CD4-positive, alpha-beta T cell (primary cell): Measurements from ENCODE around the gene SRPRB. TPM values are rescaled to one million over a fixed set of nuclear protein-coding genes. Genes with fewer than 3 reads are reported as not detected.

Source experiments
- ATAC-seq: fragments of 200-7000 bp; cut with Tn5 transposase; one replicate; pipeline ENCODE4 v1.10.0; 2022; ENCODE audit warnings: mild to moderate bottlenecking; ENCODE audit not compliant: poor library complexity
- CTCF ChIA-PET: fragments of 350-600 bp; sonication (Branson Sonifier 250); formaldehyde crosslinking; loops from one replicate; lab custom pipeline; 2021; ENCODE audit warnings: antibody characterized with exemption, inconsistent platforms; lab: Charles Lee
- POLR2A ChIA-PET: fragments of 350-600 bp; sonication (Branson Sonifier 250); formaldehyde crosslinking; loops from one replicate; lab custom pipeline; 2021; ENCODE audit warnings: antibody characterized with exemption, inconsistent platforms; lab: Charles Lee
- DNase-seq, 14 experiments: peaks; one replicate each; pipeline ENCODE4 v3.0.0-alpha.2; 2013 to 2020; ENCODE audit warnings: mixed read lengths in 2 of 14
- H3K27ac ChIP-seq, 2 donors: one replicate each; pipeline versions ENCODE4 v1.5.1 to v1.7.0; 2013; ENCODE audit warnings: low read length in 2 of 2, low read depth in 1 of 2, mild to moderate bottlenecking in 1 of 2
- H3K27me3 ChIP-seq, 2 experiments: 1 replicate in 1 of 2; 2 replicates in 1 of 2; pipeline versions ENCODE4 v1.6.1 to v1.7.0; 2013; ENCODE audit warnings: low read length in 2 of 2, control low read depth in 1 of 2, mild to moderate bottlenecking in 1 of 2, moderate library complexity in 1 of 2; ENCODE audit not compliant: insufficient read depth in 2 of 2, control insufficient read depth in 1 of 2
- H3K36me3 ChIP-seq: one replicate; pipeline ENCODE4 v1.6.1; 2013; ENCODE audit warnings: low read length, control low read depth; ENCODE audit not compliant: insufficient read depth
- H3K4me1 ChIP-seq: one replicate; pipeline ENCODE4 v1.6.1; 2013; ENCODE audit warnings: low read length, control low read depth; ENCODE audit not compliant: insufficient read depth
- H3K4me3 ChIP-seq: one replicate; pipeline ENCODE4 v1.5.1; 2013; ENCODE audit warnings: mild to moderate bottlenecking, low read length, moderate library complexity
- H3K9me3 ChIP-seq, 2 experiments: 1 replicate in 1 of 2; 2 replicates in 1 of 2; pipeline versions ENCODE4 v1.6.1 to v1.7.0; 2013; ENCODE audit warnings: low read length in 2 of 2, mild to moderate bottlenecking in 2 of 2, control low read depth in 1 of 2, moderate library complexity in 1 of 2; ENCODE audit not compliant: control insufficient read depth in 1 of 2, insufficient read depth in 1 of 2
- H3K27ac Mint-ChIP-seq: one replicate; pipeline ENCODE4 v1.8.0; 2020; ENCODE audit warnings: mixed read lengths
- H3K27me3 Mint-ChIP-seq: one replicate; pipeline ENCODE4 v1.8.0; 2021; ENCODE audit warnings: mixed read lengths
- H3K36me3 Mint-ChIP-seq: one replicate; pipeline ENCODE4 v1.8.0; 2021; ENCODE audit warnings: low read depth, mixed read lengths
- H3K4me1 Mint-ChIP-seq: one replicate; pipeline ENCODE4 v1.8.0; 2021; ENCODE audit warnings: low read depth, mixed read lengths
- H3K4me3 Mint-ChIP-seq: one replicate; pipeline ENCODE4 v1.8.0; 2020; ENCODE audit warnings: mild to moderate bottlenecking, mixed read lengths
- H3K9me3 Mint-ChIP-seq: one replicate; pipeline ENCODE4 v1.8.0; 2020; ENCODE audit warnings: mixed read lengths
- CTCF ChIP-seq: fragments of 200-600 bp; IDR thresholded peaks from one replicate; pipeline ENCODE4 v1.8.0; 2022; ENCODE audit warnings: antibody characterized with exemption, mild to moderate bottlenecking
- intact Hi-C, 2 experiments: fragments of 100-400 bp; cut with DNase I in 1 of 2; cut with micrococcal nuclease in 1 of 2; formaldehyde crosslinking; loops; one replicate each; pipeline versions ENCODE4 v1.15.1 to v1.9.0; 2023 to 2025; cut with DNase I, micrococcal nuclease
- total RNA-seq, 174 experiments: library from RNA in 2 of 174; stranded (reverse) in 2 of 174; gene quantifications; one replicate each; pipeline ENCODE4 v1.2.3 and lab custom pipeline; 2021 to 2026

SRPRB gene
- total RNA-seq, 2 experiments from 2014 or later: 19.1 to 19.9 TPM

- Mint-ChIP-seq H3K36me3 (no peaks in the 10 kb centered on the region), H3K27ac (no peak overlapping the region), H3K4me1 (no peaks in the 10 kb centered on the region), H3K9me3 (no peaks in the 10 kb centered on the region), H3K27me3 (no peaks in the 10 kb centered on the region), H3K4me3 (no peak overlapping the region)
- DNase-seq (no peak), ATAC-seq (no peak)
- CTCF ChIA-PET: no interaction called here
- Histone ChIP-seq H3K4me1 (no peaks in the 10 kb centered on the region), H3K27me3 (peaks cover 0 to 2% of the 10 kb centered on the region in 2 experiments), H3K36me3 (no peaks in the 10 kb centered on the region), H3K27ac (no peak overlapping the region), H3K4me3 (no peak overlapping the region), H3K9me3 (no peaks in the 10 kb centered on the region)
- TF ChIP-seq CTCF: no peak
- POLR2A ChIA-PET: no interaction called here
- intact Hi-C loops: no loop called here
Measured at GRCh38 chr3:133840055-133840737, 34.6 kb downstream of the SRPRB start.

- Histone ChIP-seq H3K4me3 (no peak overlapping the region), H3K9me3 (no peaks in the 10 kb centered on the region), H3K36me3 (no peaks in the 10 kb centered on the region), H3K4me1 (no peaks in the 10 kb centered on the region), H3K27ac (no peak overlapping the region), H3K27me3 (peaks cover 0 to 2% of the 10 kb centered on the region in 2 experiments)
- no peak for TF ChIP-seq CTCF
- Mint-ChIP-seq H3K27me3 (no peaks in the 10 kb centered on the region), H3K4me1 (no peaks in the 10 kb centered on the region), H3K36me3 (no peaks in the 10 kb centered on the region), H3K4me3 (no peak overlapping the region), H3K27ac (no peak overlapping the region), H3K9me3 (no peaks in the 10 kb centered on the region)
- intact Hi-C loops: no loop called here
- no peak for DNase-seq
- no peak for ATAC-seq
- ChIA-PET POLR2A (no interaction called here), CTCF (no interaction called here)
Measured at GRCh38 chr3:133840767-133841166, 35.2 kb downstream of the SRPRB start.

- intact Hi-C loops: no loop called here
- H3K4me3 Mint-ChIP-seq: no peak overlapping the region
- H3K4me1 Mint-ChIP-seq: no peaks in the 10 kb centered on the region
- H3K9me3 ChIP-seq: no peaks in the 10 kb centered on the region
- H3K27ac Mint-ChIP-seq: no peak overlapping the region
- H3K36me3 ChIP-seq: no peaks in the 10 kb centered on the region
- no peaks in the 10 kb centered on the region for H3K4me1 ChIP-seq
- no peak overlapping the region for H3K27ac ChIP-seq
- H3K27me3 Mint-ChIP-seq: no peaks in the 10 kb centered on the region
- CTCF ChIA-PET: no interaction called here
- POLR2A ChIA-PET: no interaction called here
- H3K4me3 ChIP-seq: no peak overlapping the region
- DNase-seq (no peak), ATAC-seq (no peak)
- peaks cover 0 to 2% of the 10 kb centered on the region in 2 experiments for H3K27me3 ChIP-seq
- no peaks in the 10 kb centered on the region for H3K36me3 Mint-ChIP-seq
- no peaks in the 10 kb centered on the region for H3K9me3 Mint-ChIP-seq
- no peak for TF ChIP-seq CTCF
Measured at GRCh38 chr3:133841196-133841595, 35.6 kb downstream of the SRPRB start.
